Hematopoietic multipotent progenitor cell (in vitro differentiated cells): ENCODE results near the gene RBM25. TPM values are rescaled to one million over a fixed set of nuclear protein-coding genes. Genes with fewer than 3 reads are reported as not detected.
"Not testable (repeated sequence)": the region's sequence is repeated elsewhere in the genome, so short reads cannot be mapped to it uniquely, and the experiment has no call there.

Source experiments
- DNase-seq, 3 donors: peaks; one replicate each; pipeline ENCODE4 v3.0.0-alpha.2; 2011 to 2015; ENCODE audit warnings: low read depth in 2 of 3, low spot score in 2 of 3
- small RNA-seq: library from RNA; depleted of rRNA; stranded (forward); fragments of <200 nt; gene quantifications from one replicate; pipeline ENCODE3, GENCODE V24; 2012
- total RNA-seq: library from RNA; depleted of rRNA; stranded (reverse); fragments of >200 nt; gene quantifications from one replicate; pipeline ENCODE4 v1.2.3, GENCODE V29; 2012

Gene RBM25
- total RNA-seq, 1 donor, result 22.4 TPM

- DNase-seq, result no peak
Observed at GRCh38 chr14:73168274-73168673, 109.9 kb downstream of the RBM25 start.

- no peak for DNase-seq
Observed at GRCh38 chr14:73168691-73169090, 110.4 kb downstream of the RBM25 start.

- not testable (repeated sequence) for DNase-seq
Observed at GRCh38 chr14:73169855-73170254, 111.5 kb downstream of the RBM25 start.

GRCh38 chr14:73170686-73171085 lies 112.4 kb downstream of the RBM25 start:
- no peak for DNase-seq

- DNase-seq, result no peak
Observed at GRCh38 chr14:73172500-73172899, 114.2 kb downstream of the RBM25 start.

- DNase-seq, result peak in 2 of 3 donors; percentile 44 to 80
Observed at GRCh38 chr14:73173092-73173735, 114.9 kb downstream of the RBM25 start.

Small RNA genes lying within 50 kb of the gene (small RNA-seq; reads per million reads assigned to genes)
- not detected for gene RN7SL586P

Other genes with a start within 250 kb of the RBM25 start
- gene DPF3, start 164.4 kb upstream of the RBM25 start, total RNA-seq, result under 0.01 TPM
- gene DCAF4, start 132.1 kb upstream of the RBM25 start, total RNA-seq, result 10.2 TPM
- gene ZFYVE1, start 31.4 kb upstream of the RBM25 start, total RNA-seq, result 22.9 TPM
- 43.6 TPM for gene PSEN1, start 78.0 kb downstream of the RBM25 start, total RNA-seq
- 1.6 TPM for gene PAPLN, start 179.0 kb downstream of the RBM25 start, total RNA-seq